Measurements from ENCODE around the gene FAT4. TPM values are rescaled to one million over a fixed set of nuclear protein-coding genes. Genes with fewer than 3 reads are reported as not detected.
A peak's percentile ranks its signal among the peaks of the same experiment; 100 is the strongest.

The FAT4 gene
- 106 and 114 TPM in 2 replicates for total RNA-seq
- long read RNA-seq, partial matches to known transcripts, result 40 of 73 reads
- long read RNA-seq, other reads (novel, unspliced or antisense), result 32 of 73 reads

DNA sequence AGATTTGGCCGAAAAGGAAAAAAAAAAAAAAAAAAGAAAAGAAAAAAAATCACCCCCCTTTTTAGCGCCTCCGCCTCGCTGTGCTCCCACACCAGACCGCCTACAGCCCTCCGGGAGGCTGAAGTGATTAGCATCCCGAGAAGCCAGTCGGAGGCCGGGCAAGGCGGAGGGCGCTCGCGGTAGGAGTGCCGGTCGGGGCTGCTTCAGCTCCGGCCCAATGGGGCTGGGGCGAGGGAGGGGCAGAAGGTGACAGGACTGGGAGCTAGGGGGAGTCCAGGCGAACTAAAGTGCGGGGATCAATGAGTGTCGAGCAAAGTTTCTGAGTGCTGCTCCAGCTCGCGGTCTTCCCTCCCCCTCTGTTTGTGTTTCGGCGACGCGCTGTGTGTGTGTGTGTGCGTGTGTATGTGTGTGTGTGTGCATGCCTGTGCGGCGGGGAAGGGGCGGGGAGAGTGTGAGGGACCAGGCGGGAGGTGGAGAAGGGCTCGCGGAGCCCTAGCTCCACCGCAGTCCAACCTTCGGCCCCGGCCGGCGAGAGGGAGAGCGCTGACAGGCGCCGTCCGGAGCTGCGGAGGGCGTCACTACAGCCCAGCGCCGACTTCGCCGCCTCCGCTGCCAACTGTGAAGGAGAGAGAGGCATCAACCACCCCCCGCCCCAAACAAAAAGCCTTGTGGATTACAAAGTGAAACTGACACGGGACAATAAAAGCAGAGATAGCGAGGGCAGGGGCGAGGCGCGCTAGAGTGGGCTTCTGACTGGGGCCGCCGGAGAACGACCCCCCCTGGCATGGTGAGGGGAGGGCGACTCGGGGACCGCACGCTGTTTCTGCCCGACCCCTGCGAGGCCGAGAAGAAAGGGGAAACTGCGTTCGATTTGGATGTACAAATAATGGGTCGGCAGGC, at the start of gene FAT4:
TSS of gene FAT4 (plus strand) at position 280 of the 900 bp plus-strand sequence. CDS start 1,457 bp downstream, outside the sequence.
- Mint-ChIP-seq H3K36me3 (ENCODE audit: unreplicated experiment) (peaks cover 38% of the 10 kb centered on the region), H3K4me3 (ENCODE audit: unreplicated experiment) (peak within 1 kb of the TSS; percentile 98), H3K27ac (ENCODE audit: unreplicated experiment) (peak within 1 kb of the TSS; percentile 90), H3K9me3 (ENCODE audit: unreplicated experiment) (peaks cover 4% of the 10 kb centered on the region), H3K4me1 (ENCODE audit: unreplicated experiment) (peaks cover 41% of the 10 kb centered on the region), H3K27me3 (ENCODE audit: unreplicated experiment) (peaks cover 17% of the 10 kb centered on the region)
- TF ChIP-seq, protein P1, sequence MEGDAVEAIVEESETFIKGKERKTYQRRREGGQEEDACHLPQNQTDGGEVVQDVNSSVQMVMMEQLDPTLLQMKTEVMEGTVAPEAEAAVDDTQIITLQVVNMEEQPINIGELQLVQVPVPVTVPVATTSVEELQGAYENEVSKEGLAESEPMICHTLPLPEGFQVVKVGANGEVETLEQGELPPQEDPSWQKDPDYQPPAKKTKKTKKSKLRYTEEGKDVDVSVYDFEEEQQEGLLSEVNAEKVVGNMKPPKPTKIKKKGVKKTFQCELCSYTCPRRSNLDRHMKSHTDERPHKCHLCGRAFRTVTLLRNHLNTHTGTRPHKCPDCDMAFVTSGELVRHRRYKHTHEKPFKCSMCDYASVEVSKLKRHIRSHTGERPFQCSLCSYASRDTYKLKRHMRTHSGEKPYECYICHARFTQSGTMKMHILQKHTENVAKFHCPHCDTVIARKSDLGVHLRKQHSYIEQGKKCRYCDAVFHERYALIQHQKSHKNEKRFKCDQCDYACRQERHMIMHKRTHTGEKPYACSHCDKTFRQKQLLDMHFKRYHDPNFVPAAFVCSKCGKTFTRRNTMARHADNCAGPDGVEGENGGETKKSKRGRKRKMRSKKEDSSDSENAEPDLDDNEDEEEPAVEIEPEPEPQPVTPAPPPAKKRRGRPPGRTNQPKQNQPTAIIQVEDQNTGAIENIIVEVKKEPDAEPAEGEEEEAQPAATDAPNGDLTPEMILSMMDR (IDR thresholded peaks at IDR 0.05), result peak; percentile 32
- DNase-seq (ENCODE audit: extremely low spot score, unreplicated experiment), result peak; percentile 99

DNA sequence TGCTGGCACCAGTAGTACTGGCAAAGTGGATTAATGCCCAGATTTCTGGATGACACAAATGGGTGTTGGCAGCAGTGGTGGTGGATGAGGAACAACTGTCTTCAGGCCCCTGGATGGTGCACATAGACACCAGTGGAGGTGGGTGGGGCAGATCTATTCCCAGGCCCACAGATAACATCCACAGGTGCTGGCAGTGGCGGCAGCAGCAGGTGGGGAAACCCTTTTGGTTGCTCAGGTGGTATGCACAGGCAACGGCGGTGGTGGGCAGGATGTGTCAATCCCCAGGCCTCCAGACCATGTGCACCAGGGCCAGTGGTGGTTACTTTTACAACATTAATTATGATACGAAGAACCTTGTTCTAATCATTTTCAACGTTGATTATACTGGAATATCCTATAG, 48.9 kb upstream of the FAT4 start:
- Mint-ChIP-seq H3K4me1 (ENCODE audit: unreplicated experiment) (peaks cover 27% of the 10 kb centered on the region), H3K27ac (ENCODE audit: unreplicated experiment) (no peak overlapping the region), H3K36me3 (ENCODE audit: unreplicated experiment) (no peaks in the 10 kb centered on the region), H3K4me3 (ENCODE audit: unreplicated experiment) (no peak overlapping the region), H3K9me3 (ENCODE audit: unreplicated experiment) (no peaks in the 10 kb centered on the region), H3K27me3 (ENCODE audit: unreplicated experiment) (no peaks in the 10 kb centered on the region)
- DNase-seq (ENCODE audit: extremely low spot score, unreplicated experiment), result no peak
- TF ChIP-seq, protein P1 (IDR thresholded peaks at IDR 0.05), result no peak

GRCh38 chr4:125266901-125267604, 47.7 kb upstream of the FAT4 start:
- TF ChIP-seq, protein P1 (IDR thresholded peaks at IDR 0.05), result no peak
- Mint-ChIP-seq H3K36me3 (ENCODE audit: unreplicated experiment) (no peaks in the 10 kb centered on the region), H3K4me3 (ENCODE audit: unreplicated experiment) (no peak overlapping the region), H3K27me3 (ENCODE audit: unreplicated experiment) (no peaks in the 10 kb centered on the region), H3K27ac (ENCODE audit: unreplicated experiment) (peak overlapping the region; percentile 27), H3K4me1 (ENCODE audit: unreplicated experiment) (peaks cover 27% of the 10 kb centered on the region), H3K9me3 (ENCODE audit: unreplicated experiment) (no peaks in the 10 kb centered on the region)
- DNase-seq (ENCODE audit: extremely low spot score, unreplicated experiment), result no peak

GRCh38 chr4:125267630-125268029, 47.1 kb upstream of the FAT4 start:
- Mint-ChIP-seq H3K4me3 (ENCODE audit: unreplicated experiment) (no peak overlapping the region), H3K4me1 (ENCODE audit: unreplicated experiment) (peaks cover 27% of the 10 kb centered on the region), H3K27ac (ENCODE audit: unreplicated experiment) (no peak overlapping the region), H3K9me3 (ENCODE audit: unreplicated experiment) (no peaks in the 10 kb centered on the region), H3K27me3 (ENCODE audit: unreplicated experiment) (no peaks in the 10 kb centered on the region), H3K36me3 (ENCODE audit: unreplicated experiment) (no peaks in the 10 kb centered on the region)
- no peak for DNase-seq (ENCODE audit: extremely low spot score, unreplicated experiment)
- TF ChIP-seq, protein P1 (IDR thresholded peaks at IDR 0.05), result no peak

All from osteocyte (in vitro differentiated cells).